H1 (cell line): ENCODE data around the gene CBLB. TPM values are rescaled to one million over a fixed set of nuclear protein-coding genes. Genes with fewer than 3 reads are reported as not detected.

ENCODE experiments used
- CTCF ChIA-PET: fragments of 300-600 bp; sonication (Branson Sonifier 250); formaldehyde crosslinking; loops from one replicate; lab custom pipeline; 2021; ENCODE audit not compliant: partially characterized antibody; lab: Charles Lee
- POLR2A ChIA-PET: fragments of 300-600 bp; sonication (Branson Sonifier 250); formaldehyde crosslinking; loops from one replicate; lab custom pipeline; 2021; ENCODE audit warnings: inconsistent platforms; ENCODE audit not compliant: partially characterized antibody; lab: Charles Lee
- DNase-seq, 2 experiments: peaks; one replicate each; pipeline versions ENCODE4 v3.0.0 to v3.0.0-alpha.2; 2010 to 2022; ENCODE audit warnings: low spot score in 2 of 2, low read depth in 1 of 2, mixed read lengths in 1 of 2
- FAIRE-seq: peaks from 2 replicates; lab custom pipeline; 2011; peaks lifted over from hg19 to GRCh38; lab: Jason Lieb, UNC
- H2AFZ ChIP-seq: 2 replicates; pipeline ENCODE4 v1.8.1; 2012; ENCODE audit warnings: low read length, inconsistent platforms
- H2AK5ac ChIP-seq: 2 replicates; pipeline ENCODE4 v1.6.1; 2013; ENCODE audit warnings: low read depth, low read length
- H2BK120ac ChIP-seq: replicated peaks from 2 replicates; pipeline ENCODE3; 2013; ENCODE audit warnings: low read depth, low read length, inconsistent platforms
- H2BK12ac ChIP-seq: 2 replicates; pipeline ENCODE4 v1.6.1; 2013; ENCODE audit warnings: low read depth, low read length
- H2BK15ac ChIP-seq: 2 replicates; pipeline ENCODE4 v1.6.1; 2013; ENCODE audit warnings: low read length
- H2BK20ac ChIP-seq: 2 replicates; pipeline ENCODE4 v1.6.1; 2013; ENCODE audit warnings: low read length
- H2BK5ac ChIP-seq: 2 replicates; pipeline ENCODE4 v1.6.1; 2013; ENCODE audit warnings: low read depth, low read length
- H3K14ac ChIP-seq: 2 replicates; pipeline ENCODE4 v1.6.1; 2013; ENCODE audit warnings: inconsistent platforms; ENCODE audit not compliant: insufficient read length
- H3K18ac ChIP-seq: 2 replicates; pipeline ENCODE4 v1.6.1; 2013; ENCODE audit warnings: low read length; ENCODE audit errors: extremely low read depth
- H3K23ac ChIP-seq: 2 replicates; pipeline ENCODE4 v1.6.1; 2013; ENCODE audit warnings: inconsistent platforms; ENCODE audit not compliant: insufficient read length
- H3K23me2 ChIP-seq: 2 replicates; pipeline ENCODE4 v1.6.1; 2013; ENCODE audit warnings: low read depth, low read length
- H3K27ac ChIP-seq: 2 replicates; pipeline ENCODE4 v1.6.1; 2011; ENCODE audit warnings: low read depth, low read length, inconsistent platforms
- H3K27me3 ChIP-seq, 4 experiments: replicated peaks in 1 of 4; 1 replicate in 1 of 4; 2 replicates in 3 of 4; pipeline versions ENCODE4 v1.6.1 to v1.8.1; 2011 to 2013; ENCODE audit warnings: low read length in 3 of 4, mild to moderate bottlenecking in 3 of 4, inconsistent platforms in 2 of 4, mixed read lengths in 2 of 4, moderate library complexity in 1 of 4; ENCODE audit not compliant: control insufficient read depth in 3 of 4, insufficient read depth in 3 of 4; ENCODE audit errors: extremely low read depth in 1 of 4
- H3K36me3 ChIP-seq, 4 experiments: 2 replicates each; pipeline versions ENCODE4 v1.6.1 to v1.8.1; 2011 to 2013; ENCODE audit warnings: mild to moderate bottlenecking in 4 of 4, low read length in 3 of 4, moderate library complexity in 2 of 4, control low read depth in 1 of 4, inconsistent platforms in 1 of 4; ENCODE audit not compliant: insufficient read depth in 4 of 4, control insufficient read depth in 2 of 4
- H3K4ac ChIP-seq: replicated peaks from 2 replicates; pipeline ENCODE3; 2013; ENCODE audit warnings: low read length, low read depth, mixed read lengths, inconsistent platforms; ENCODE audit not compliant: insufficient read length
- H3K4me1 ChIP-seq, 4 experiments: replicated peaks in 1 of 4; 1 replicate in 1 of 4; 2 replicates in 3 of 4; pipeline versions ENCODE4 v1.6.1 to v1.8.1; 2011 to 2013; ENCODE audit warnings: low read length in 3 of 4, inconsistent platforms in 2 of 4, mixed read lengths in 1 of 4; ENCODE audit not compliant: insufficient read depth in 4 of 4, control insufficient read depth in 3 of 4
- H3K4me2 ChIP-seq, 2 experiments: 2 replicates each; pipeline versions ENCODE4 v1.6.1 to v1.8.1; 2011 to 2013; ENCODE audit warnings: low read depth in 2 of 2, low read length in 2 of 2, control low read depth in 1 of 2, inconsistent platforms in 1 of 2, mild to moderate bottlenecking in 1 of 2; ENCODE audit not compliant: insufficient read depth in 1 of 2
- H3K4me3 ChIP-seq, 4 experiments: fragments of 200-600, 300-600 bp in 1 of 4; sonication (generic), shearing (Covaris generic), sonication (Bioruptor Twin) in 1 of 4; 2 replicates each; pipeline versions ENCODE4 v1.5.1 to v1.8.1; 2011 to 2016; ENCODE audit warnings: low read length in 4 of 4, low read depth in 3 of 4, control low read depth in 2 of 4, inconsistent platforms in 2 of 4, mild to moderate bottlenecking in 2 of 4, mixed read lengths in 1 of 4, moderate library complexity in 1 of 4; ENCODE audit not compliant: insufficient read depth in 2 of 4; ENCODE audit errors: extremely low read depth in 1 of 4
- H3K56ac ChIP-seq: replicated peaks from 2 replicates; pipeline ENCODE3; 2013; ENCODE audit warnings: low read depth, mild to moderate bottlenecking, mixed read lengths, low read length, inconsistent platforms; ENCODE audit not compliant: insufficient read length
- H3K79me1 ChIP-seq: 2 replicates; pipeline ENCODE4 v1.6.1; 2013; ENCODE audit warnings: low read depth, low read length, control low read depth
- H3K79me2 ChIP-seq, 2 experiments: 2 replicates each; pipeline versions ENCODE4 v1.6.1 to v1.8.1; 2012 to 2013; ENCODE audit warnings: low read length in 2 of 2, mild to moderate bottlenecking in 2 of 2, inconsistent platforms in 1 of 2; ENCODE audit not compliant: insufficient read depth in 2 of 2, control insufficient read depth in 1 of 2
- H3K9ac ChIP-seq, 4 experiments: replicated peaks in 1 of 4; 1 replicate in 1 of 4; 2 replicates in 3 of 4; pipeline versions ENCODE4 v1.6.1 to v1.8.1; 2011 to 2013; ENCODE audit warnings: low read depth in 3 of 4, low read length in 3 of 4, control low read depth in 2 of 4, mild to moderate bottlenecking in 2 of 4, moderate library complexity in 2 of 4, inconsistent platforms in 1 of 4; ENCODE audit errors: extremely low read depth in 1 of 4
- H3K9me3 ChIP-seq, 2 experiments: 2 replicates each; pipeline versions ENCODE4 v1.6.1 to v1.8.1; 2012 to 2013; ENCODE audit warnings: mild to moderate bottlenecking in 2 of 2, moderate library complexity in 2 of 2, control low read depth in 1 of 2, inconsistent platforms in 1 of 2, low read depth in 1 of 2, low read length in 1 of 2, mixed read lengths in 1 of 2; ENCODE audit not compliant: insufficient read depth in 2 of 2
- H4K20me1 ChIP-seq, 2 experiments: replicated peaks in 1 of 2; 2 replicates each; pipeline versions ENCODE3 to v1.8.1; 2011 to 2013; ENCODE audit warnings: inconsistent platforms in 2 of 2, low read length in 2 of 2, mild to moderate bottlenecking in 1 of 2; ENCODE audit not compliant: insufficient read depth in 2 of 2, control insufficient read depth in 1 of 2
- H4K5ac ChIP-seq: 2 replicates; pipeline ENCODE4 v1.6.1; 2013; ENCODE audit warnings: low read length, low read depth, mixed read lengths, inconsistent platforms; ENCODE audit not compliant: insufficient read length
- H4K8ac ChIP-seq: 2 replicates; pipeline ENCODE4 v1.8.0; 2013; ENCODE audit warnings: mild to moderate bottlenecking, moderate library complexity, low read length, inconsistent platforms; ENCODE audit not compliant: insufficient read depth; ENCODE audit errors: extremely low read depth
- H4K91ac ChIP-seq: replicated peaks from 2 replicates; pipeline ENCODE3; 2013; ENCODE audit warnings: low read length, mixed read lengths, inconsistent platforms; ENCODE audit not compliant: insufficient read length
- WGBS, 2 experiments: shearing (Covaris generic) in 1 of 2; methylation state at CpG; one replicate each; pipeline versions ENCODE4 v1.1.6 to v1.1.7; 2013 to 2015; ENCODE audit warnings: low lambda C conversion rate in 2 of 2, mixed read lengths in 2 of 2, inconsistent platforms in 1 of 2, low coverage in 1 of 2, missing lambda C conversion rate in 1 of 2; ENCODE audit not compliant: insufficient replicate concordance in 2 of 2, insufficient coverage in 1 of 2, insufficient read length in 1 of 2; ENCODE audit errors: extremely low coverage in 1 of 2, missing lambda C conversion rate in 1 of 2; 5-methylcytosine and 5-hydroxymethylcytosine counted together
- polyA plus RNA-seq, 7 experiments: library from polyadenylated mRNA; depleted of rRNA in 3 of 7; stranded (reverse) in 5 of 7; unstranded in 2 of 7; fragments of >200 nt in 5 of 7; fragments of 200-250 nt in 2 of 7; gene quantifications; 1 replicate in 5 of 7; 2 replicates in 1 of 7; 4 replicates in 1 of 7; pipeline versions ENCODE4 v1.2.1 to v1.2.3, GENCODE V29; 2011 to 2013; ENCODE audit warnings: missing spikeins in 2 of 7, mixed read lengths in 2 of 7
- total RNA-seq: library from RNA; stranded (reverse); fragmentation: NEBNext Ultra II Directional; extraction: Animal tissue kit (Norgen Biotek cat#: 25700); gene quantifications from 2 replicates; pipeline ENCODE4 v1.2.1, GENCODE V29; 2021

CBLB gene
- total and polyA plus RNA-seq, 2 of the 8 experiments (the other 6 are each of a cell fraction or from before 2014, with no cell fraction given): 14.5 to 26.0 TPM

GRCh38 chr3:105656651-105657504 is 211.9 kb downstream of the CBLB start:
- Histone ChIP-seq H3K4ac (no peak overlapping the region), H4K20me1 (no peaks in the 10 kb centered on the region), H2AK5ac (no peak overlapping the region), H3K18ac (no peak overlapping the region), H3K9ac (no peak overlapping the region), H3K27ac (no peak overlapping the region), H3K79me2 (no peaks in the 10 kb centered on the region), H4K91ac (no peak overlapping the region), H4K5ac (no peak overlapping the region), H2BK12ac (no peak overlapping the region), H2BK5ac (no peak overlapping the region), H2BK15ac (no peak overlapping the region), H3K23me2 (no peaks in the 10 kb centered on the region), H3K36me3 (peaks cover 0 to 6% (median 2%) of the 10 kb centered on the region in 4 experiments; a peak in 4 of 8 replicates), H2BK120ac (no peak overlapping the region), H3K4me2 (no peak overlapping the region), H2BK20ac (no peak overlapping the region), H3K4me1 (no peaks in the 10 kb centered on the region), H3K4me3 (no peak overlapping the region), H3K23ac (no peak overlapping the region), H3K27me3 (no peaks in the 10 kb centered on the region), H3K56ac (no peak overlapping the region), H3K79me1 (no peaks in the 10 kb centered on the region), H3K14ac (no peak overlapping the region), H2AFZ (no peak overlapping the region), H3K9me3 (no peaks in the 10 kb centered on the region), H4K8ac (no peak overlapping the region)
- DNase-seq: no peak
- POLR2A ChIA-PET: no interaction called here
- CTCF ChIA-PET: no interaction called here
- FAIRE-seq: no peak
- 83% methylated on average over 1 of the region's 1 CpG; no CpG with 5 or more reads in 1 of the 2 experiments for WGBS, 2 experiments
